Panc1 (cell line): ENCODE measurements around the gene CELA3A.
"Not testable (repeated sequence)": the region's sequence is repeated elsewhere in the genome, so short reads cannot be mapped to it uniquely, and the experiment has no call there.

Experiments used
- CTCF ChIP-seq: fragments of 450-650 bp; IDR thresholded peaks from 2 replicates; pipeline ENCODE4 v1.5.1; 2017; ENCODE audit warnings: mild to moderate bottlenecking
- POLR2AphosphoS5 ChIP-seq: IDR thresholded peaks from 2 replicates; pipeline ENCODE4 v1.6.1; 2012; ENCODE audit warnings: mild to moderate bottlenecking, low read depth, low read length, moderate library complexity
- TF ChIP-seq, protein P1 (sequence below), 2 experiments: IDR thresholded peaks; 2 replicates each; pipeline ENCODE4 v1.6.1; 2011 to 2012; ENCODE audit warnings: low read depth in 2 of 2, control low read depth in 1 of 2, low read length in 1 of 2, mild to moderate bottlenecking in 1 of 2, moderate library complexity in 1 of 2; ENCODE audit not compliant: insufficient read depth in 1 of 2

GRCh38 chr1:21974699-21975098 is 26.8 kb upstream of the CELA3A start:
- TF ChIP-seq CTCF, POLR2AphosphoS5: not testable (repeated sequence)
- TF ChIP-seq, protein P1, sequence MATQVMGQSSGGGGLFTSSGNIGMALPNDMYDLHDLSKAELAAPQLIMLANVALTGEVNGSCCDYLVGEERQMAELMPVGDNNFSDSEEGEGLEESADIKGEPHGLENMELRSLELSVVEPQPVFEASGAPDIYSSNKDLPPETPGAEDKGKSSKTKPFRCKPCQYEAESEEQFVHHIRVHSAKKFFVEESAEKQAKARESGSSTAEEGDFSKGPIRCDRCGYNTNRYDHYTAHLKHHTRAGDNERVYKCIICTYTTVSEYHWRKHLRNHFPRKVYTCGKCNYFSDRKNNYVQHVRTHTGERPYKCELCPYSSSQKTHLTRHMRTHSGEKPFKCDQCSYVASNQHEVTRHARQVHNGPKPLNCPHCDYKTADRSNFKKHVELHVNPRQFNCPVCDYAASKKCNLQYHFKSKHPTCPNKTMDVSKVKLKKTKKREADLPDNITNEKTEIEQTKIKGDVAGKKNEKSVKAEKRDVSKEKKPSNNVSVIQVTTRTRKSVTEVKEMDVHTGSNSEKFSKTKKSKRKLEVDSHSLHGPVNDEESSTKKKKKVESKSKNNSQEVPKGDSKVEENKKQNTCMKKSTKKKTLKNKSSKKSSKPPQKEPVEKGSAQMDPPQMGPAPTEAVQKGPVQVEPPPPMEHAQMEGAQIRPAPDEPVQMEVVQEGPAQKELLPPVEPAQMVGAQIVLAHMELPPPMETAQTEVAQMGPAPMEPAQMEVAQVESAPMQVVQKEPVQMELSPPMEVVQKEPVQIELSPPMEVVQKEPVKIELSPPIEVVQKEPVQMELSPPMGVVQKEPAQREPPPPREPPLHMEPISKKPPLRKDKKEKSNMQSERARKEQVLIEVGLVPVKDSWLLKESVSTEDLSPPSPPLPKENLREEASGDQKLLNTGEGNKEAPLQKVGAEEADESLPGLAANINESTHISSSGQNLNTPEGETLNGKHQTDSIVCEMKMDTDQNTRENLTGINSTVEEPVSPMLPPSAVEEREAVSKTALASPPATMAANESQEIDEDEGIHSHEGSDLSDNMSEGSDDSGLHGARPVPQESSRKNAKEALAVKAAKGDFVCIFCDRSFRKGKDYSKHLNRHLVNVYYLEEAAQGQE (IDR thresholded peaks at IDR 0.05; ENCODE audit: insufficient read depth in 1 of 2, low read depth in 2 of 2, low read length in 1 of 2), result not testable (repeated sequence)
